GM18873 (cell line): Measurements from ENCODE around the gene SH3PXD2A.
"Not testable (repeated sequence)": the region's sequence is repeated elsewhere in the genome, so short reads cannot be mapped to it uniquely, and the experiment has no call there.

Source experiments
- ATAC-seq: cut with Tn5 transposase; IDR thresholded peaks from one replicate; pipeline ENCODE4 v1.9.1; 2021; ENCODE audit warnings: mild to moderate bottlenecking, moderate library complexity, moderate number of reproducible peaks; ENCODE audit not compliant: unreplicated experiment, low FRiP score

SH3PXD2A gene

GRCh38 chr10:103636492-103636891 lies 218.9 kb downstream of the SH3PXD2A start:
- no peak for ATAC-seq

- no peak for ATAC-seq
Observed at GRCh38 chr10:103635580-103635979, 219.8 kb downstream of the SH3PXD2A start.

- ATAC-seq = no peak
Observed at GRCh38 chr10:103633846-103634245, 221.5 kb downstream of the SH3PXD2A start.

GRCh38 chr10:103632871-103633270 lies 222.5 kb downstream of the SH3PXD2A start:
- not testable (repeated sequence) for ATAC-seq

GRCh38 chr10:103632247-103632642 lies 223.1 kb downstream of the SH3PXD2A start:
- no peak for ATAC-seq

- no peak for ATAC-seq
Observed at GRCh38 chr10:103630156-103630555, 225.2 kb downstream of the SH3PXD2A start.

- ATAC-seq = no peak
Observed at GRCh38 chr10:103629581-103629980, 225.8 kb downstream of the SH3PXD2A start.

GRCh38 chr10:103627893-103628292 lies 227.5 kb downstream of the SH3PXD2A start:
- ATAC-seq = no peak

GRCh38 chr10:103627111-103627892 lies 228.1 kb downstream of the SH3PXD2A start:
- no peak for ATAC-seq

GRCh38 chr10:103626178-103626577 lies 229.2 kb downstream of the SH3PXD2A start:
- ATAC-seq = no peak

GRCh38 chr10:103622935-103623574 lies 232.3 kb downstream of the SH3PXD2A start:
- no peak for ATAC-seq

GRCh38 chr10:103622286-103622685 lies 233.1 kb downstream of the SH3PXD2A start:
- no peak for ATAC-seq

- ATAC-seq = no peak
Observed at GRCh38 chr10:103621783-103622125, 233.6 kb downstream of the SH3PXD2A start.

- no peak for ATAC-seq
Observed at GRCh38 chr10:103620891-103621782, 234.2 kb downstream of the SH3PXD2A start.

- ATAC-seq = no peak
Observed at GRCh38 chr10:103620352-103620740, 235.0 kb downstream of the SH3PXD2A start.

- no peak for ATAC-seq
Observed at GRCh38 chr10:103619424-103620351, 235.7 kb downstream of the SH3PXD2A start.

- ATAC-seq = no peak
Observed at GRCh38 chr10:103618575-103619423, 236.6 kb downstream of the SH3PXD2A start.

- no peak for ATAC-seq
Observed at GRCh38 chr10:103617602-103618385, 237.6 kb downstream of the SH3PXD2A start.
